ENCODE measurements around the gene COBL.

The COBL gene

DNA sequence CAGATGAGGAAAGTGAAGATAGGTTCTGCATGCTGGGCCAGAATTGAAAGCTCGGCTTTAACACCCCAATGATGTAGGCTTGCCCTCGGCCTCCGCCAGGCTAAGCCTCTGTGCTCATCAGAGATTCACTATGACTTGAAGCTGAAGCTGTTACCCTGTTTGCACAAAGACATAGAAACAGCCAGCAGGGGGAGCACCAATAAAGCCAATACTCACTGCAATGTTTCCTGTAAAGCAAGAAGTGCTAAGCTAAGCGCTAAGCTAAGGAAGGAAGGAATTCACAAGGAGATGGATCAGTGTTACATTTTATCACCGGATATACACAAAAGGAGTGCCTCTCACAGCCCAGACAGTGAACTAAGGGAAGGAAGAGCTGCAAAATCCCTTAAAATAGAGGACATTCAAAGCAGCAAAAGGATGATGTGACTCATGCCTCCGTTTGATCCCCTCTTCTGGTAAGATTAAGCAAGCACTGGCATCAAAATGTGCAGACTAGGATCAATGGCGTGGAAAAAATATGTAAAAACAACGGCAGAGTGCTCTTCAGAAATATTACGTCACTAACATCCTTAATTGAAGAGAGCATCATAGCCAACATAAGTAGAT is 153.8 kb downstream of the COBL start:
- no peak overlapping the region for H3K4me3 ChIP-seq (ENCODE audit: low read length)
- TF ChIP-seq, protein P1, sequence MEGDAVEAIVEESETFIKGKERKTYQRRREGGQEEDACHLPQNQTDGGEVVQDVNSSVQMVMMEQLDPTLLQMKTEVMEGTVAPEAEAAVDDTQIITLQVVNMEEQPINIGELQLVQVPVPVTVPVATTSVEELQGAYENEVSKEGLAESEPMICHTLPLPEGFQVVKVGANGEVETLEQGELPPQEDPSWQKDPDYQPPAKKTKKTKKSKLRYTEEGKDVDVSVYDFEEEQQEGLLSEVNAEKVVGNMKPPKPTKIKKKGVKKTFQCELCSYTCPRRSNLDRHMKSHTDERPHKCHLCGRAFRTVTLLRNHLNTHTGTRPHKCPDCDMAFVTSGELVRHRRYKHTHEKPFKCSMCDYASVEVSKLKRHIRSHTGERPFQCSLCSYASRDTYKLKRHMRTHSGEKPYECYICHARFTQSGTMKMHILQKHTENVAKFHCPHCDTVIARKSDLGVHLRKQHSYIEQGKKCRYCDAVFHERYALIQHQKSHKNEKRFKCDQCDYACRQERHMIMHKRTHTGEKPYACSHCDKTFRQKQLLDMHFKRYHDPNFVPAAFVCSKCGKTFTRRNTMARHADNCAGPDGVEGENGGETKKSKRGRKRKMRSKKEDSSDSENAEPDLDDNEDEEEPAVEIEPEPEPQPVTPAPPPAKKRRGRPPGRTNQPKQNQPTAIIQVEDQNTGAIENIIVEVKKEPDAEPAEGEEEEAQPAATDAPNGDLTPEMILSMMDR (conservative IDR thresholded peaks at IDR 0.05; ENCODE audit: low read length) = peak; percentile 94
- peak; percentile 78 for DNase-seq (ENCODE audit: low read depth)

DNA sequence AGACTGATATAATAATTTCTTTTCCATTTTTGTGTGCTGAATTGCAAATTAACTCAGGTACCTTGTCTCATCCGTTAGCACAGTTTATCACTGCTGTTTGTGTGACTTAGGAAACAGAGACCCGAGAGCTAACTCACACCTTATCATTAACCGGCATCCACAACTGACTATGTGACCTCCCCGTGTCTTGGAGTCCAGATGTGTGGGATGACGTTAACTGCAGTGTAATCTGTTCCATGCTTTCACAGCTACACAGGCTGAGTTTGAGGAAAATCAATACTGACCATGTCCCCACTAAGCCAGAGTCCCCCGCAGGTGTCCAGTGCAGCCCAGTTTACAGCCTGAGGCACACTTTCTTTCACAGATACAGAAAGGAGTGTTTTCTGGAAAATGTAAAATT is 154.7 kb downstream of the COBL start:
- TF ChIP-seq, protein P1 (conservative IDR thresholded peaks at IDR 0.05; ENCODE audit: low read length) = no peak; the same call in 1 of the 2 replicates
- H3K4me3 ChIP-seq (ENCODE audit: low read length) = no peak overlapping the region
- DNase-seq (ENCODE audit: low read depth) = no peak

DNA sequence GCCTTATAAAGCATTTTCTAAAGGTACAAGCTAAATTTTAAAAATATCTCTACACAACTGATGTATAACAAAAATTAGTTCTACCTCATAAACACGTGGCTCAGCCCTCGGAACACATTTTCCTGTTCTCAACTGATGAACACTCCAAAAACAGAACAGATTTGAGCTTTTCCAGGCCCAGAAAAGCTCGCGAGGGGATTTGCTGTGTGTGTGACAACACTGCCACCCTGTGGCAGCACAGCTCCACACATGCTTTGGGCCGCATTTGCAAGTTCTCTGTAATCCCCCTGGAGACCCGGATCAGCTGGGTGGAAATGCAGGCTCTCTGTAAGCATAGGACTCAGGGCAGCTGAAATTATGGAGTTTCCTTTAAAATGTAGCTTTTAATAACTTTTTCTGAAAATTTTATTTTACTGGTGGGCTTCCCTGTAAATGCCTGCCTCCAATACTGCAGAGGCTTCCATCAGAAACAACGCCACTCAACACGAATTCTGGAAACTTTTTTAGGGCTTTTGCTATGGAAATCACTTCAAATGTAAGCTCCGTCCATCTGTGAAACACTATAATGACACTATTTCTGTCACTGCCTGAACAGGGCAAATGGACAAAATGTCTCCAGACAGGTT is 155.5 kb downstream of the COBL start:
- TF ChIP-seq, protein P1 (conservative IDR thresholded peaks at IDR 0.05; ENCODE audit: low read length) = peak; percentile 98
- no peak overlapping the region for H3K4me3 ChIP-seq (ENCODE audit: low read length)
- DNase-seq (ENCODE audit: low read depth) = peak; percentile 67

DNA sequence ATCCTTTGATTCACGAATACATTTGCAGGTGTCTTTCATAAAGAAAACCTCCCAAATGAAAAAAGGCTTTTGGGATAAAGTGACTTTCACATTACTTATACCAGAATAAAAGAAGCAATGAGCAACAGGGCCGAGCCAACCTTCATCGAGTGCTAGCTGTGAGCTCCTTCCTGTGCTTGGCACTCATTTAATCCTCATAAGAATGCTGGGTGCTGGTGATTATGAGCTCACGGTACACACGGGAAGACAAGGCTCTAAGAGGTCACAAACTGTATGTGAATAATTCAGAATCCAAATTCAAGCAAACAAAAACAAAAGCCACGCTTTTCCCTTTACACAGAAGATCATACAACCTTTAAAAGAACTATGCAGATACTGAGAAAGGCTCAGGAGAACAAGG is 156.2 kb downstream of the COBL start:
- TF ChIP-seq, protein P1 (conservative IDR thresholded peaks at IDR 0.05; ENCODE audit: low read length) = no peak
- H3K4me3 ChIP-seq (ENCODE audit: low read length) = no peak overlapping the region
- DNase-seq (ENCODE audit: low read depth) = no peak

DNA sequence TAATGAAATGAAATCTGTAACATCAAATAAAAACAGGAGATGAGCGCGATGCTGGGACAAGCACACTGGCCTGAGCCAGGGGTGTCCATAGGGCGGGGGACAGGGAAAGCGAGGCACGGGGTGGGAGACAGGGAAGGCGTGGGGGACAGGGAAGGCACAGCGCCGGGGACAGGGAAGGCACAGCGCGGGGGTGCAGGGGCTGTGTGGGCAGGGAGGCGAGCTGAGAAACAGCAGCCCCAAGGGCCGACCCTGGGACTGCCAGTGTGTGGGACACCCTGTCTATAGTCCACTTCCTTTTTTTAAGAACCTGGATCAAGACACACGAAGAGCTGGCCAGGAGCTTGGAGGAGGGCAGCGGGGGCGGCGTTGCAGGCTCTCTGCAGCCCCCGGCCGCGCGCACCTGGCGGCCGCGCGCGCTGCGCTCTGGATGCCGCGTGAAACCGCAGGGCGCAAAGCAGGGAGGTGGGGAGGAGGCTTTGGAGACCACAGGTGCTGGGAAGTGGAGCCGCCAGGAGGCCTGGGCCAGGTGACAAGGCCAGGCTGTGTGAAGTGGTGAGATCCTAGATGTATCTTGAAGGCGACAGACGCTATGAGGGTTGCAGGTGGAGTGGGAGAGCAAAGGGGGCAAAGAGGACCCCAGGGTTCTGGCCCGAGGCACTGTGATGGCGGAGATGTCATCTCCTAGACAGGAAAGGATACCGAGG is 157.7 kb downstream of the COBL start:
- TF ChIP-seq, protein P1 (conservative IDR thresholded peaks at IDR 0.05; ENCODE audit: low read length) = no peak
- DNase-seq (ENCODE audit: low read depth) = no peak
- no peak overlapping the region for H3K4me3 ChIP-seq (ENCODE audit: low read length)

DNA sequence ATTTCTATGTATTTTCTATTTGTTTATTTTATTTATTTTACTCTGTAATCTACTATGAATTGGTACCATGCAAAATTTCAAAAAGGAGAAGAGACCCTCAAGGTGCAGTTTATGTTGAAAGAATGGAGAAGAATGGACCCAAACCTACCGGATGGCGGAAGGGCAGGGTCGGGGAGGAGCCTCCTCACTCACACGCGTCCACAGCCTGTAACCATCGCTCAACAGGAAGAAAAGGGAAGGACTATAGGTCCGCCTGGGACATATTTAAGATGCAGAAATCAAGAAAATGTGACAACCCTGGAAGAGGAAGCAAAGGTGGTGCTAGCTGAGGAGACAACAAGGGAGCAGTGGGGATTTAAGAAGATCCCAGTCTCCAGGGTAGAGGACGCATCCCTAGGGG is 158.4 kb downstream of the COBL start:
- TF ChIP-seq, protein P1 (conservative IDR thresholded peaks at IDR 0.05; ENCODE audit: low read length) = no peak
- no peak for DNase-seq (ENCODE audit: low read depth)
- H3K4me3 ChIP-seq (ENCODE audit: low read length) = no peak overlapping the region

DNA sequence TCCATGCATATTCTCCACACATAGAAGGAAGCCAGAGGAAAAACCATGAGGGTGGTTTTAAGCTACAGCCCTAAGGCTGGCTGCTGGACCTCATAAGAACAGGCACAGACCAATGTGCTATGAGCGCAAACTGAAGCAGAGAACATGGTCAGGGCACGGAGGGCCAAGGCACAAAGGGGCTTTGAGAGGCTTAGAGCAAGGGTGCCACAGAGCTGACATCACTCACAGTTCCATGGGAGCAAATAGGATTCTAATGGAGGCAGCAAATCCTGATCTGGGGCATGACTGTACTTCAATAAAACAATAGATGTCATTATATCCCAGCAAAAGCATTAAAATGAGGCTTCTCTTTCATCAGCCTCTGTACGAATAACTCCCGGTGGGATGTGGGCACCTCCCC is 162.4 kb downstream of the COBL start:
- no peak overlapping the region for H3K4me3 ChIP-seq (ENCODE audit: low read length)
- no peak for DNase-seq (ENCODE audit: low read depth)
- TF ChIP-seq, protein P1 (conservative IDR thresholded peaks at IDR 0.05; ENCODE audit: low read length) = no peak
